ENCODE measurements around the gene PLK2. TPM values are rescaled to one million over a fixed set of nuclear protein-coding genes. Genes with fewer than 3 reads are reported as not detected.
A peak's percentile ranks its signal among the peaks of the same experiment; 100 is the strongest.

The PLK2 gene
- total RNA-seq, 2 donors from 2014 or later, result 8.3 to 12.8 TPM

GRCh38 chr5:58462154-58462553 is 2.3 kb upstream of the PLK2 start:
- no peaks in the 10 kb centered on the region for H3K36me3 Mint-ChIP-seq (ENCODE audit: insufficient read depth in 2 of 2)
- peaks cover 15% of the 10 kb centered on the region for H3K27me3 Mint-ChIP-seq (ENCODE audit: low read depth)
- no peaks in the 10 kb centered on the region for H3K9me3 Mint-ChIP-seq
- H3K4me3 Mint-ChIP-seq, result no peak overlapping the region
- peaks cover 26% of the 10 kb centered on the region for H3K4me1 Mint-ChIP-seq (ENCODE audit: low read depth)
- H3K27ac Mint-ChIP-seq, result no peak overlapping the region
- DNase-seq (no peak), ATAC-seq (replicated peaks in 1 of 2) (no peak)

GRCh38 chr5:58460732-58461286 is 923 bp upstream of the PLK2 start:
- DNase-seq, result peak; percentile 89 to 91
- peak; percentile 76 to 77 for ATAC-seq (replicated peaks in 1 of 2)
- Mint-ChIP-seq H3K36me3 (ENCODE audit: insufficient read depth in 2 of 2) (peaks cover 0 to 2% of the 10 kb centered on the region in 2 donors), H3K4me3 (peak overlapping the region; percentile 79 to 88), H3K27ac (peak overlapping the region; percentile 66), H3K4me1 (ENCODE audit: low read depth) (peaks cover 22% of the 10 kb centered on the region), H3K9me3 (no peaks in the 10 kb centered on the region), H3K27me3 (ENCODE audit: low read depth) (peaks cover 15% of the 10 kb centered on the region)

GRCh38 chr5:58459146-58460001 is 512 bp downstream of the PLK2 start:
- Mint-ChIP-seq H3K4me3 (peak overlapping the region; percentile 79 to 88), H3K27me3 (ENCODE audit: low read depth) (peaks cover 15% of the 10 kb centered on the region), H3K36me3 (ENCODE audit: insufficient read depth in 2 of 2) (peaks cover 0 to 2% of the 10 kb centered on the region in 2 donors), H3K4me1 (ENCODE audit: low read depth) (peaks cover 22% of the 10 kb centered on the region), H3K9me3 (no peaks in the 10 kb centered on the region), H3K27ac (peak overlapping the region; percentile 87)
- DNase-seq (no peak), ATAC-seq (replicated peaks in 1 of 2) (peak in 1 of 2 donors; percentile 2)

DNA sequence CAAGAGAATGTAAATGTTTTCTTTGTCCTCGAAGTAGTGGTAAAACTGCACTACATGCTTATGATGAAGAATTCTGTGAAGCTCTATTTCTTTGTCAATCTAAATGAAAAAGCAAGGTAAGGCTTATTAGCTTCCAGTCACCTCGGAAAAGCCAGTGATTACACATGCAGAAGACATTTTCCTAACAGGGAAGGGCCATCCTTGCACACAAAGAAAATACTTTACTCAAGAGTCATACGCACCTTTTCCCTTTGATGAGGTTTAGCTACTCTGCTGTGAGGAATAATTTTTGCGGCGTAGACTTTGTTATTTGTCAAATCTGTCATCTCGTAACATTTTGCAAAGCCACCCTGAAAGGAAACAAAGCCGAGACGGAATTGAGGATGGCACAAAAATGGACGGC is 1.1 kb downstream of the PLK2 start:
- H3K27me3 Mint-ChIP-seq (ENCODE audit: low read depth), result peaks cover 15% of the 10 kb centered on the region
- DNase-seq, result no peak

GRCh38 chr5:58458141-58458742 is 1.6 kb downstream of the PLK2 start:
- Mint-ChIP-seq H3K4me3 (peak overlapping the region; percentile 24 to 88), H3K36me3 (ENCODE audit: insufficient read depth in 2 of 2) (peaks cover 0 to 2% of the 10 kb centered on the region in 2 donors), H3K9me3 (no peaks in the 10 kb centered on the region), H3K4me1 (ENCODE audit: low read depth) (peaks cover 22% of the 10 kb centered on the region), H3K27me3 (ENCODE audit: low read depth) (peaks cover 15% of the 10 kb centered on the region), H3K27ac (peak overlapping the region; percentile 87)
- ATAC-seq (replicated peaks in 1 of 2), result no peak
- DNase-seq, result no peak

More for the DNA sequence above, 1.1 kb downstream of the PLK2 start:
- H3K9me3 Mint-ChIP-seq, result no peaks in the 10 kb centered on the region
- H3K27ac Mint-ChIP-seq, result peak overlapping the region; percentile 87
- H3K4me1 Mint-ChIP-seq (ENCODE audit: low read depth), result peaks cover 22% of the 10 kb centered on the region
- ATAC-seq (replicated peaks in 1 of 2), result no peak
- peaks cover 0 to 2% of the 10 kb centered on the region in 2 donors for H3K36me3 Mint-ChIP-seq (ENCODE audit: insufficient read depth in 2 of 2)
- peak overlapping the region; percentile 79 to 88 for H3K4me3 Mint-ChIP-seq

DNA sequence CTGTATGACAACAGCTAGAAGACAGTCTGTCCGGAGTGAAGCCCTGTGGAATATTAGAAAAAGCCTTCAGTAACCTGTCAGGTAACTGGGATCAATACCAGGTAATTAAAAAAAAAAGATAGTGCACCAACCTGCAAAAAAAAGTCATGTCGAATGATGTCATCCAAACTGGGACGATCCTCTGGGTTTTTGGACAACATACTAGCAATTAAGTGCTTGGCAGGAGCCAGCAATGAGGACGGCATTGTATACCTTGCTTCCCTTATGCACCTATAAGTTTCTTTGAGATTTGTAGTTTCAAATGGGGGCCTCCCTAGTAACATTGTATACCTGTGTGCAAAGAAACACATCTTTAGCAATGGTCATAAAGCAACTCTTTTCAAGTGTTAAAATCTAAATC is 2.8 kb downstream of the PLK2 start:
- no peak overlapping the region for H3K4me3 Mint-ChIP-seq
- H3K4me1 Mint-ChIP-seq (ENCODE audit: low read depth), result peaks cover 22% of the 10 kb centered on the region
- ATAC-seq (replicated peaks in 1 of 2), result no peak
- no peak overlapping the region for H3K27ac Mint-ChIP-seq
- no peaks in the 10 kb centered on the region for H3K9me3 Mint-ChIP-seq
- peaks cover 15% of the 10 kb centered on the region for H3K27me3 Mint-ChIP-seq (ENCODE audit: low read depth)
- DNase-seq, result no peak
- peaks cover 0 to 2% of the 10 kb centered on the region in 2 donors for H3K36me3 Mint-ChIP-seq (ENCODE audit: insufficient read depth in 2 of 2)

- Mint-ChIP-seq H3K27me3 (ENCODE audit: low read depth) (peaks cover 15% of the 10 kb centered on the region), H3K36me3 (ENCODE audit: insufficient read depth in 2 of 2) (peaks cover 0 to 2% of the 10 kb centered on the region in 2 donors)
- ATAC-seq (replicated peaks in 1 of 2), result no peak
Measured at GRCh38 chr5:58456486-58456885, 3.4 kb downstream of the PLK2 start.

GRCh38 chr5:58456026-58456425 is 3.9 kb downstream of the PLK2 start:
- no peak overlapping the region for H3K27ac Mint-ChIP-seq
- ATAC-seq (replicated peaks in 1 of 2) (no peak), DNase-seq (no peak)
- H3K4me3 Mint-ChIP-seq, result no peak overlapping the region
- peaks cover 0 to 2% of the 10 kb centered on the region in 2 donors for H3K36me3 Mint-ChIP-seq (ENCODE audit: insufficient read depth in 2 of 2)
- H3K4me1 Mint-ChIP-seq (ENCODE audit: low read depth), result peaks cover 17% of the 10 kb centered on the region
- H3K27me3 Mint-ChIP-seq (ENCODE audit: low read depth), result peaks cover 15% of the 10 kb centered on the region
- no peaks in the 10 kb centered on the region for H3K9me3 Mint-ChIP-seq

More at GRCh38 chr5:58456486-58456885, 3.4 kb downstream of the PLK2 start:
- DNase-seq, result no peak
- Mint-ChIP-seq H3K4me3 (no peak overlapping the region), H3K4me1 (ENCODE audit: low read depth) (peaks cover 22% of the 10 kb centered on the region), H3K9me3 (no peaks in the 10 kb centered on the region), H3K27ac (no peak overlapping the region)

- ATAC-seq (replicated peaks in 1 of 2) (no peak), DNase-seq (no peak)
- Mint-ChIP-seq H3K4me1 (ENCODE audit: low read depth) (peaks cover 13% of the 10 kb centered on the region), H3K27me3 (ENCODE audit: low read depth) (peaks cover 15% of the 10 kb centered on the region), H3K9me3 (no peaks in the 10 kb centered on the region), H3K27ac (no peak overlapping the region), H3K4me3 (no peak overlapping the region), H3K36me3 (ENCODE audit: insufficient read depth in 2 of 2) (peaks cover 0 to 2% of the 10 kb centered on the region in 2 donors)
Measured at GRCh38 chr5:58455480-58455879, 4.4 kb downstream of the PLK2 start.

DNA sequence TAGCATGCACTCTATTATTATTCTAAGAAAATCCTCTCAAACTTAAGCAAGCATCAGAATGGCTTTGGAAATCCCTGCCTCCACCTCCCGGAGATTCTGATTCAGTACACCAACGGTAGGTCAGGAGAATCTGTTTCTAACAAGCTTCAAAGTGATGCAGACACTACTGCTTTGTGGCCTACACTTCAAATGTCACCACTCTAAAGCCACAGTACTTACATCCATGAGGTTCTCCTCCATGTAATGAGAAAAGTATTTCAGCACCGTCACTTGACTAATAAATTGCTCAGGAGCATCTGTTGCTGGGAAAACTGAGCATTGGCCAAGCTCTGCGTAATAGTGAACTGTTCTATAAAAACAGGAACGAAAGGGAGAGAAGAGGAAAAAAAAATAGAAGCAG is 4.8 kb downstream of the PLK2 start:
- no peak overlapping the region for H3K27ac Mint-ChIP-seq
- ATAC-seq (replicated peaks in 1 of 2), result no peak
- no peak overlapping the region for H3K4me3 Mint-ChIP-seq
- no peak for DNase-seq
- peaks cover 13% of the 10 kb centered on the region for H3K4me1 Mint-ChIP-seq (ENCODE audit: low read depth)
- no peaks in the 10 kb centered on the region for H3K9me3 Mint-ChIP-seq
- peaks cover 0 to 2% of the 10 kb centered on the region in 2 donors for H3K36me3 Mint-ChIP-seq (ENCODE audit: insufficient read depth in 2 of 2)
- peaks cover 15% of the 10 kb centered on the region for H3K27me3 Mint-ChIP-seq (ENCODE audit: low read depth)

DNA sequence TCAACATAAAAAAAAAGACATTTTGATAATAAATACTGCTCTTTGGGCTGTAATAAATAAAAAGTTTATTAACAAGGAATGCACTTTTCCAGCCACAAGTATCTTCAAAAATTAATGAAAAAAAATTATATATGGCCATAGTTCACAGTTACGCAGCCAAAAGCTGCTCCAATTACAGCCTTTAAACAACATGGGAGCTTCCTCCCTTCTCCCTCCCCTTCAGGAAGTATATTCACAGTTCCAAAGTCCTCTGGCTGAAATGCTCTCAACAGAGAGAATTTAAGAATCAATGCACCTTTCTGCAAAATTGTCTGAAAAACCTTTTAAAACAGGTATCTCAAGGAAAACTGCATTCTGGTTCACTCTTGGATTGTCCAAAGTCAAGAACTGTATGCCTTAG is 5.9 kb downstream of the PLK2 start:
- H3K36me3 Mint-ChIP-seq (ENCODE audit: insufficient read depth in 2 of 2), result peaks cover 0 to 2% of the 10 kb centered on the region in 2 donors
- H3K4me3 Mint-ChIP-seq, result no peak overlapping the region
- H3K27ac Mint-ChIP-seq, result no peak overlapping the region
- peaks cover 10% of the 10 kb centered on the region for H3K4me1 Mint-ChIP-seq (ENCODE audit: low read depth)
- ATAC-seq (replicated peaks in 1 of 2) (no peak), DNase-seq (no peak)
- peaks cover 13% of the 10 kb centered on the region for H3K27me3 Mint-ChIP-seq (ENCODE audit: low read depth)
- no peaks in the 10 kb centered on the region for H3K9me3 Mint-ChIP-seq

DNA sequence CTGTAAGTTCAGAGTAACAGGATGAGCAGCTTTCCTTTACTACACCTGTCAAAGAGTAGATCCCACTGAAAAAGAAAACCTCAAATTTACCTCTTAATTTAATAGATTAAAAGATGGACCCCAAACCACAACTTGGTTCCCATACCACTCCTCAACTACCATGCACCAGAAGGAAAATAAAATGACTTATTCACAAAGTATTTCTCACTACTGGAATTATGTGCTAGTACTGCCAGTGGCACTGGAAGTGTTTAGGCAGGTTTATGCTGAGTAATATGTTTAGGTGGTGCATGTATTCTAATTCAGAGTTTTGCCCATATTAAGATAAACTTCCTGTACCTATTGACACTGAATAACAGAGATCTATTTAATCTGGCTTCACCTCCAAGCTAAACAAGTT is 6.6 kb downstream of the PLK2 start:
- ATAC-seq (replicated peaks in 1 of 2) (no peak), DNase-seq (no peak)
- no peak overlapping the region for H3K27ac Mint-ChIP-seq
- no peak overlapping the region for H3K4me3 Mint-ChIP-seq
- peaks cover 6% of the 10 kb centered on the region for H3K27me3 Mint-ChIP-seq (ENCODE audit: low read depth)
- H3K9me3 Mint-ChIP-seq, result no peaks in the 10 kb centered on the region
- peaks cover 0 to 2% of the 10 kb centered on the region in 2 donors for H3K36me3 Mint-ChIP-seq (ENCODE audit: insufficient read depth in 2 of 2)
- H3K4me1 Mint-ChIP-seq (ENCODE audit: low read depth), result peaks cover 3% of the 10 kb centered on the region

- ATAC-seq (replicated peaks in 1 of 2) (no peak), DNase-seq (no peak)
- H3K27me3 Mint-ChIP-seq (ENCODE audit: low read depth), result no peaks in the 10 kb centered on the region
- H3K4me3 Mint-ChIP-seq, result no peak overlapping the region
- no peak overlapping the region for H3K27ac Mint-ChIP-seq
- H3K4me1 Mint-ChIP-seq (ENCODE audit: low read depth), result no peaks in the 10 kb centered on the region
- H3K9me3 Mint-ChIP-seq, result no peaks in the 10 kb centered on the region
- peaks cover 0 to 2% of the 10 kb centered on the region in 2 donors for H3K36me3 Mint-ChIP-seq (ENCODE audit: insufficient read depth in 2 of 2)
Measured at GRCh38 chr5:58452566-58453258, 7.2 kb downstream of the PLK2 start.

Data from activated T-cell treated with anti-CD3 and anti-CD28 coated beads, Interleukin-2, amount 50 U/mL, for 72 hours (primary cell).